NCI-H82 (cell line): ENCODE data around the gene LSS.

Source experiments
- DNase-seq: peaks from one replicate; lab custom pipeline; 2025; lab: John Stamatoyannopoulos, UW

The LSS gene

DNA sequence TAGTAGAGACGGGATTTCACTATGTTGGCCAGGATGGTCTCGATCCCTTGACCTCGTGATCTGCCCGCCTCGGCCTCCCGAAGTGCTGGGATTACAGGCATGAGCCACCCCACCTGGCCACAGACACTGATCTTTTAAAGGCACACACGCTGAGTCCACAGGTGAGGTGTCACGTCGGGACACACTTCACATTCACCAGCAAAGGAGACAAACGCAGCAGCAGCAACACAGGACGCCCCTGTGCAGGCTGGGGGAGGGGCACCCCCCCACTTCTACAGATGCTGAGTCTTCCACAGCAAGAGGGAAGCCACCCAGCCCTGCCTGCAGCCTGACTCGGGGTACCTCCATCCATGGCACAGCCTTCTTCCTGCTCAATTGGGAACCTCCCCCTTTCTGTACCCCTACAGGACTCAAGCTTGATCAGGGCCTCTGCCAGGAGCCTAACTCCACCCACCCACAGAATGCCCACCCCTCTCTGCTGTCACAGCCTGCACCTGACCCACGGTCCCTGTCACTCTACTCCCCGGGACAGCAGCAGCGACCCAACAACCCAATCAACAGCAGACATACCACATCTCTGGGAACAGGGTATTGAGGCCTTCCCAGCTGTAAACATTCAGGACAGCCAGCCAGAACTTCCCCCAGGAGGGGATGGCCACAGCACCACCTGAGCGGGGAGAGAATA is 9.5 kb downstream of the LSS start:
- DNase-seq: no peak

DNA sequence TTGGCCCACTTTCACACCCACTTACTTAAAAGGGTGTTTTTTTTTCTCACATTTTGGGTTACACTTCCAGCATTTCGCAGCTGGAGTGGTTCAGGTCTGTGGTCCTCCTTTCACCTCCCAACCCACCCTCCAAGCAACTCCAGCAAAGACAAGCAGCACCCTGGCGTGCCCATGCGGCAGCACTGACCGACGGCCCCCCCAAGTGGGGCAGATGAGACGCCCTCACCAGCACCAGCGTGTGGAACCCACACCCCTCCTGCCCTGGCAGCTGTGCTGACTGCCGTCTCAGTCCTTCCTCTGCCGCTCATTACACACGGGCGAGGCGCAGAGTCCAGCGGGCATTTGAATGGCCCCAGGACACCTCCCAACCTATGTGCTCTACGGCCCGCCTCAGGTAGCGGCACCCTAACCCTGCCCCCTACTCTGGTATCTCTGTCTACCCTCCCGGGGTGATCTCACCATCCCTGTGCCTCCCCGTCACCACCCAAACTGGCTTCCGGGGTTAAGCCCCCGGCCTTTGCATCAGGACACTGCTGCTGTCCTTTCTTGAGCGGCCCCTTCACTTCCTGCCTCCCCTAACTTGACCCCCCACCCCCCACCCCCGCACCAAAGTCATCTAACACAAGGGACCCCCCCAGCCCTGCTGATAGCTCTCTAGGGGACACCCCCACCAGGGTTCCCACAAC is 10.9 kb downstream of the LSS start:
- no peak for DNase-seq

DNA sequence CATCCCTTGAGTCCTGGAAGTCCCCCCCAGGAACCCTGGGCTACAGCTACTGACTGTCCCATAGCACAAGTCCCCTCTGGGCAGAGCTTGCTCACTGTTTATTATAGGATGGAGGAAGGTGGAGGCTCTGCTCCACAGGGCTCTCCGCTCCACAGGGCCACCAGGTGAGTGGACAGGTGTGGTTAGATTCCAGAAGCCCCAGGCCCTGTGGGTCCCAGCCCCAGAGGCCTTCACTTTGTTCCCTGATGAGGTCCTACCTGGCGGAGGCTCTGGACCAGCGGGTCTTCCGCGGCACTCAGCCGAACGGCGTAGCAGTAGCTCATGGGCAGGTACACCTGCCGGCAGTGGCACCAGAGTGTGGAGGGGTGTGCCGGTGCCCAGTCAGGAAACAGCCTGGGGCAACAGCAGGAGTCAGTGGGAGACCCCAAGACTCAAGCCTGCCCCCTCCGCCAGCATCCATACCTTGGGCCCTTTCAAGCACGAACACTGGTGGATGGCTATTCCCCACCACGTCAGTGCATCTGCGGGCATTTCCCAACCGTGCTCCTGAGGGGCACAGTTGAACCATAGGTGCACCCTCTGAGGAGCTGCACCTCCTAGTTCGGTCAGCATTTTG is 12.3 kb downstream of the LSS start:
- DNase-seq: no peak

DNA sequence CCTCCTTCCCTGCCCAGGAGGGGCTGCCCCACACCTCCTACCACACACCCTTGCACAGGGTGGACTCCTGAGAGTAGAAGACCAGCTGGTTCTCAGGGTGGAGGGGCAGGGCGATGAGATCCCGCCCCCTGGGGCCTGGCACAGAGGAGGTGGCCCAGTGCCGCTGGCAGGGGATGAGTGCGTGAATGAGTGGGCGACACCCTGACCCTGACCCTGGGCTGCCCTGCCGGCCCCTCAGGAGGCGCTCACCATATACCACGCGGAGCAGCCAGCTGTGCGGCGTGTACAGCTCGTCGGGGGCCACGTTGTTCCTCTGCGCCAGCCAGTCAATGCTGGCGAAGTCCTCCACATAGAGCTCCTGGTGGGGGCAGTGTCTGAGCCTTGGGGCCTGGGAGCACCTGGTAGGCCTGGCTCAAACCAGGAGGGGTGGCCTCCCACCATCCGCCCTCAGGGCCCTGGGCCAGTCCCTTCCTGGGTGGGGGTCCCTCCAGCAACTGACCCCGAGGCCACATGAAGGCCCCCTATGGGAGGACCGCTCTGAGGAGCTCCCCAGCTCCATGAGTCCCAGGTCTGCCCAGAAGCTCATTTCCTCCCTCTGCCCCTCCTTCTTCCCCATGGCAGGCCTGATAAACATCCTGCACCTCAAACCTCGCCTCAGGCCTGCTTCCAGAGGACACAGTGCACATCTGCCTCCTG is 13.0 kb downstream of the LSS start:
- no peak for DNase-seq

DNA sequence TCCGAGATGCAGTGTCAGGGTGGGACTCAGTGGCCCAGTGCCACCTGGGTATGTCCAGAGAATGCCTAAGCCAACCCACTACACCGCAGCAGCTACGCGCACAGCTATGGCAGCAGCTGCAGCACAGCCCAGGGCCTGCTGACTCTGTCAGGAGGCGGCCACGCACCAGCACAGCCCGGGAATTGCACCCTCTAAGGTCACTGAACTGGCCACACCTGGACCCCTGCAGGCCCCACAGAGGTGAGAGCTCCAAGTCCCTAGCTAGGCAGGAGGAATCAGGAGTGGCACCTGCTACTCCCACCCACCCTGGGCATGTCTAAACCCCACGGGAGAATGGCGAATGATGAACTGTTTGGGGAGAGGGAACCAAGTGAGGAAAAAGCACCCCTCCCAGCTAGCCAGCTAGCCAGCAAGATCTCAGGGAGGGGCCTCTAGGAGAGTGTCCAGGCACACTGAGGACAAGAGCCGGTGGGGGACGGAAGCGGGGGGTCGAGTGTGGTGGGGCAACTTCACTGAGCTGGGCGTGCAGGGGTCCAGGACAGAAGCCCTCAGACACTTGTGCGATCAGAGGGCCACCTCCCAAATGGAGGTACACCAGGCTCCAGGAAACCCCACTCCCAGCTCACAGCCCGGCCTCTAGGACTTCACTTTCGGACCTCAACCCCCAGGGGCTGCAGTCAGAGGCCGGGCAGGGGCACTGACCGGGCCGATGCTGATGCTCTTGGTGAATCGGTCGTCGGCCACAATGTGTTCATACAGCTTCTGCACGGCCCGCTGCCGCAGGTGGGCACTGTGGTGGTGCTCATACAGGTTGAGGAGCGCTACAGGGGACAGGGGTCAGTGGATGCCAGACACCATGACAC is 13.9 kb downstream of the LSS start:
- no peak for DNase-seq

DNA sequence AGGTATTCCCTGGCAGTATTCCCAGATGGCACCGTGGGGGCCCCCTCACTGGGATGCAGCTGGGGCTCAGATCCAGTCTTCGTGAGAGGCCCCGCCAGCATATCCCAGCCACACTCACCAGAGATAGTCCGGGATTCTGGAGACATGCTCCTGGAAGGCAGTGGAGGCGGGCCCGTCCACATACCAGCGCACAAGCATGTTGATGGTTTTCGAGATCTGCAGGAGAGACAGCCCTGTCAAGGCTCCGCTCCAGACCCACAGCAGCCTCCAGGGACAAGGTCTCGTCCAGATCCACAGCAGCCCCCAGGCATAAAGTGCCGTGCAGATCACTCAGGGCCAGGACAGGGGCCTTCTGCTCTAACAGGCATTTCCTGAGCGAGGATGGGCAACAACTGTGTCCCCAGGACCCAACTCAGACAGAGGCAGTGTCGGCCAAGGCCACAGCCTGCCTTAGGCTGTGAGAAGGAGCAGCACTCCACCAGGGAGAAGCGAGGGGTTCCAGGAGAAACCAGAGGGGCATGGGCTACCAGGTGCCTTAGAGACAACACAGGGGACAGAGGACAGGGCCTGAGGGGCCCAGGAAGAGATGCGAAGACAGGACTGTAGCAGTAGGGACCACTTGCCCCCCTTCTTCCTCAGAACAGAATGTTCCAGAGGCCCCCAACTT is 14.8 kb downstream of the LSS start:
- no peak for DNase-seq

DNA sequence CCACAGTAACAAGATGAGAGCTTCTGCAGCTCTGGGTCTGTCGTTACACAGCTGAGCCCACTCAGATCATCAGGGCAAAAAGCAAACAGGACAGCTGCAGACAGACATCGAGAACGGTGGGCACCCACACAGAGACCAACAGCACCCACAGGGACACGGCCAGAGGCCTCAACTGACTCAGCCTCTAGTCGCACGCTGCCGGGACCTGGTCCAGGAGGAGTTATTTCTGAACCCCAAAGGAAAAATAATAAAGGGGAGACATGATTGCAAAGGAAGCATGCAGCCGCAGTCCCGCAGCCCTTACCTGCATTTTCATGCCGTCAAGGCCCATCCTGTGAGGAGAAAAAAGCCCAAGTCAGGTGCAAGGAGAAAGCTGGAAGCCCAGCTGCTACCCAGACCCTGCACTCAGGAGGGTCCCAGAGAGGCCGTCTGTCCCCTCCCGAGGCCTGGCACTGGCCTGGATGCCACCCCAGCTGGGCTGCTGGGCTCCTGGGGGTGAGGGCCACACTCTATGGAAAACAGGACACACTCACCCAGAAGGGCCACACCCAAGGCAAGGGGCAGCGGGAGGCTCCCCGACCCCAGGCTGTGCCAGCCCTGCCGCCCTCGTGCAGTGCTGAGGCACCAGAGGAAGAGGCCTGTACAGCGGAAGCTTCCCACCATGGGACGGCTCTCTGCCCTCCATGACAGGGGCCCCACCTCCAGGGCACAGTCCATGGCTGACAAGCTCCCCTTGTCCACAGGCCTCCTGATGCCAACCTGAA is 15.7 kb downstream of the LSS start:
- no peak for DNase-seq

DNA sequence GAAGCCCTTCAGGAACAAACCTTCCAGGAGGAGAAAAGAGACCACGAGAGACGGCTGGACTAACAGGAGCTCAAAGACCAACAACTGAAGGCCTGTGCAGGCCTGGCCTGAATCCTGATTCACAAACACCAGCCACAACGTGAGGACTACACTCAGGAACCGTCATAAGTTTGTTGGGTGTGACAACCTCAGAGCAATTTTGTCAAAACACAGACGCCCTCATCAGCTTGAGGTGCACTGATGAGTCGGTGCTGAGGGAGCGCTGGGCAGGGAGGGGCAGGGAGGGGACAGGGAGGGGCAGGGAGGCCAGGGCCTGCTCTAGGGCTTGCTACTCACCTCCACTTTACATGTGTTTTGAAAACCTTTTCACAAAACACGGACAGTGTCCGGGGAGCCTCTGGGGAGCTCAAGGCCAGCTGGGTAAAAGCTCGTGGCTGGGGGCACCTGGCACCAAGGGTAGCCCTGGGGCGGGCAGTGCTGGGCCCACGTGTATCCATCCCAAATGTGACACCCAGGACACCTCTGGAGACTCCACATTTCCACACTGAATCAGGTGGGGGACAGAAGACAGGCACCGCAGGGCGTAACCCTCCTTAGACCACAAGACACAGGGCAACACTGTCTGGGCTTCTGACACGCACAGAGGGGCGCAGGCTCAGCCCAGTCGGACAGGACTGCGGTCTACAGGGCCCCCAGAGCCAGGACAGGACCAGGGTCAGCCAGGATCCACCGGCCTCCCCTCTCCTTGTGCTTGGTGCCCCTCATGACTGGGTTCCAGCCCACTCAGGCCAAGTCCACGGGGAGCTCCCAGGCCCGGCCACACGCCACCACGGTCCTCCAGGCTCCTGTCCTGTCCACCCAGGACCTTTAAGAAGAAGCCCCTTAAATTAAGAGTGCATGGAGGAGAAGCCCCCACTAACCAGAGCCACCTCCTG is 16.5 kb downstream of the LSS start:
- no peak for DNase-seq

DNA sequence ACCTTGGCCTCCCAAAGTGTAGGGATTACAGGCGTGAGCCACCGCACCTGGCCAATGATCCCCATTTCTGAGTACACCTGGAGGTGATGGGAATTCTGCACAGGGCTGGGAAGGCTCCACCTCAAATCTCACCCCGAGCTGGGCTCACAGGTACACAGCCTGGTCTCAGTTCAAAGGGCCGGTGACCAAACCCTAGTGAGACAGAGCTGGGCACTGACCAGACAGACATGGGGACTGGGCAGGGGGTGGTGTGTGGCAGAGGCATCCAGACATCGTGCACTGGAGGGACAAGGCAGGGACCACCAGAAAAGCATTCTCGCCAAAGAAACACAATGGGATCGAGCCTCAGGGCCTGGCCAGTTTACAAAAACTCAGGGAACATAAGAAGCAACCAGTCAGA is 17.2 kb downstream of the LSS start:
- DNase-seq: no peak

DNA sequence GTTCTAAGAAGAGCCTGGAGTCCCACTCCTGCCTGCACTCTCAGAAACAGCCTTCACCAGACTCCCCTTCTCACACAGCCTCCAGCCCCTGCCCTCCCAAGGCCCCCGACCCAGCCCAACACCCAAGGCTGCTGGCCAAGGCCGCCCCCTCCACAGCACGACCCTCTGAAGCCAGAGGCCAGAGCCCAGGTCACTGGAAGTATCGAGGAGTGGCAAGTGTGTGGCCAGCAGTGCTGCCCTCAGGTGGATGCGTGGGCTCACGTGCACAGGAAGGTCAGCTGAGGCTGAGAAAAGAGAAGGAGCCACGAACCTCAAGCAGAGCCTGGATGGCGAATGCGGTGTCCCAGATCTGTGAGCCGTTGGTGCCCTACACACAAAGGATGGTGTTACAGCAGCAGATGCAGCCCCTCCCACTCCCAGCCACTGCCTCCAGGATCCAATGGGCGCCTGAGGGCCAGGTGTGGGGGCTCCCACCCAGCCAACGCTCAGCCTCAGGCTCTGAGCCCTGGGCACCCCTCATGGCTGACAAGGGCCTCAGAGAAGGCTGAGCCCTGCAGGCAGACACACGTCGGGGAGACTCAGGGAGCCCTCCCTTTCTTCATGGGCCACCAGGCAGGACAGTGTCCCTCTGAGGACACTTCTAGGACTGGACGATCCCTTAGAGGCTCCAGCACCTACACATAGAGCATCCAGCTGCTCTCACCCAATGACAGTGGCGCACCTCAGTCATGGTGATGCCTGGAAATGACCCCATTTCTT is 18.0 kb downstream of the LSS start:
- DNase-seq: no peak

DNA sequence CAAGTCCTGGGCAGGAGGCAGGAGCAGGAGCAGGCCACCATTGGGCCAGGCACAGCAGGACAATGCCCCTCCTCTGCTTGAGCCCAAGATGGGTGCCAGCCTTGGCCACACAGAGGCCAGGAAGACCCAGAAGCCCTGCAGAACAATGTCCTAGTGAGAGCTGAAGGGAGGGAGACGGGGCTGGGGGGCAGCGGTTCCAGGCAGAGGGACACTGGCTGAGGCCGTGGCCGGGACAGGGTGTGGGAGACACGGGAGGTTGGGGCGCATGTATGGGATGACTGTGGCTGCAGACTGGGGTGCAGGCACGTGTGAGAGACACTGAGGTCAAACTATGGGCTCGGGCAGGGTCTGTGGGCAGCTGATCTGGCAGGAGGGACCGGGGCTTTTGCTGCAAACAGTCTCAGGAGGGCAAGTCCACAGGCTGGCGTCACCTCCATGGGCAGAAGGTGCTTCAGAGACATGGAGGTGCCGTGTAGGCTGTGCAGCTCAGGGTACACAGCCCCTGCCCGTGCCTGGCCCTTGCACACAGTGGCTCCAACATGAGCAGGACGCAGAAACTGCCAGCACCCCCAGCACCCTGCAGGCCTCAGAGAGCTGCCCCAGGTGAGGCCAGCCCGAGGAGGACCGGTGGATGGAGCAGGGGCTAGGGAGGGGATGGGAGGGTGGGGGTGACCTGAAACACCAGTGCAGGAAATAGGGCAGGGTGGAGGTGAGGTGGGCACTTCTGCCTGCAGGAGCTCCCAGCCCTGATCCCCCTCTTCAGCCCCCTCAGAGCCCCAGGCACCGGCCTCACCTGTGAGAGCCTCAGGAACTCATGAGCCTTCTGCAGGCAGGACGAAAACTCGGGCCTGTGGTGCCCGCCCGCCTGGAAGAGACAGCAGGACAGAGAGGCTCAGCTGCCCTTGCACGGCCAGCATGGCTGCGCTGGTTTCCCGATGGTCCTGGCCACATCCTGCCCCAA is 19.5 kb downstream of the LSS start:
- no peak for DNase-seq

DNA sequence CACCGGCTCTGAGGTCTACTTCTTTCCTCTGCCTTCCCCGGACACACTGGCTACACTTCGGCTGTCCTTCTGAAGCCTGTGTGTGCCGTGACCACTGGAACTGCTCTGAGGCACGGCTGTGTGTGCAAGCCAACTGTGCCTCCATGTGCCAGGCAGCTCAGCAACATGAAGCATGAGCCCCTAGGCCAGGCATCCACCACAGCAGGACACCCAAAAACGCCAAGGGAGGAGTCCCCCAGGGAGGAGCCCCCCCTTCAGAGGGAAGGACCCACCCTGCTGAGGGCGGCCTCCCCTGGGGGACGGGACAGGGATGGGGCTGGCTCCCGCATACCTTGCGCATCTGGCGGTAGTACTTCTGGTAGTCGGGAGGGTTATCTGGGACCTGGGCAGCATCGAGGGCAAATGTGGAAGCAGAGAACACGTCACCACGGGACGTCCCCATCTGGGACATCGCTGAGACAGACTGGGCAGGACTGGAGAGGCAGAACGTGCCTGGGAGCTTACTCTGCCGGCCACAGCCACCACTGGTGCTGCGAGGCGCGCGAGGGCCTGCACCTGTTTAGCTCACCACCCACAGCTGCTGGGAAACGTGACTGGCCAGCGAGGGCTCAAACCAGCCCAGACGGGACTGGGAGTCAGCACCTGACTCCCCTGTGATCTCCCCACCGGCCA is 20.5 kb downstream of the LSS start:
- no peak for DNase-seq

DNA sequence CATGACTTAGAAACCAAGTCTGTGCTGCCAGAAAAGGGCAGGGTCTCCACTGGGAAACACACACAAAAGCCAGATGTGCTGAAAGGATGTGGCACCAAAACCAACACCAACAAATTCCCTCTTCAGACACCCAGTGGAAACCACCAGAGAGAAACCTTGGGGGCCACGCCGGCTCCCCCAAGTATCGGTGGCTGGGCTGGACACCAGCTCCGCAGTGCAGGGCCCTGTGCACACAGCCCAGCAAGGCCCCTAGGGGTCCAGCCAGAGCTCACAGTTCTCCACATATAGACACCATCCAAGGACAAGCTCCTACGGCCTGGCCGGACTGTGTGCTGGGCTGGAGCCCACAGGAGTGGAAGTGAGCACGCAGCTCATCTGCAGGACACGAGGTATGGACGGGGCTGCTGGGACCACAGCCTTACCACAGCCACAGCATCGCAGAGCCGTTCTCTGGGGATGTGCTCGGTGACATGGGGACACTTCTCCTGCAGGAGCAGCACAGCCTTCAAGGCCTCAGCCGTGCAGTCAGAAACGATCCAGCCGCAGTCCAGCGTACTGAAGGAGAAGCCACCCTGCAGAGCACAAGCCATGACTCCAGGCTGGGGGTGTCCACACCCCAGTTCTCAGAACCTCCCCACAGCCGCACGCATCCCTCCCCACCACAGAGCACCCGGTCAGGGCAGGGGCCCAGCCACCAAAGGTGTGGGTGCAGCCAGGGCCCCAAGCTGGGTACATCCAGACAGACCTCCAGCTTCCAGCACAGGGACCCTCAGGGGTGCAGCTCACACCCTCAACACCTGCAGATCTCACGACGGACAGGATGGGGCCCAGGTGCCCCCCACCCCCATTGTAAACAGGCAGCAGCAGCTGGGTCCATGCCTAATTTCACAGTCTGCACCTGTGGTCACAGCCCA is 21.3 kb downstream of the LSS start:
- DNase-seq: no peak

DNA sequence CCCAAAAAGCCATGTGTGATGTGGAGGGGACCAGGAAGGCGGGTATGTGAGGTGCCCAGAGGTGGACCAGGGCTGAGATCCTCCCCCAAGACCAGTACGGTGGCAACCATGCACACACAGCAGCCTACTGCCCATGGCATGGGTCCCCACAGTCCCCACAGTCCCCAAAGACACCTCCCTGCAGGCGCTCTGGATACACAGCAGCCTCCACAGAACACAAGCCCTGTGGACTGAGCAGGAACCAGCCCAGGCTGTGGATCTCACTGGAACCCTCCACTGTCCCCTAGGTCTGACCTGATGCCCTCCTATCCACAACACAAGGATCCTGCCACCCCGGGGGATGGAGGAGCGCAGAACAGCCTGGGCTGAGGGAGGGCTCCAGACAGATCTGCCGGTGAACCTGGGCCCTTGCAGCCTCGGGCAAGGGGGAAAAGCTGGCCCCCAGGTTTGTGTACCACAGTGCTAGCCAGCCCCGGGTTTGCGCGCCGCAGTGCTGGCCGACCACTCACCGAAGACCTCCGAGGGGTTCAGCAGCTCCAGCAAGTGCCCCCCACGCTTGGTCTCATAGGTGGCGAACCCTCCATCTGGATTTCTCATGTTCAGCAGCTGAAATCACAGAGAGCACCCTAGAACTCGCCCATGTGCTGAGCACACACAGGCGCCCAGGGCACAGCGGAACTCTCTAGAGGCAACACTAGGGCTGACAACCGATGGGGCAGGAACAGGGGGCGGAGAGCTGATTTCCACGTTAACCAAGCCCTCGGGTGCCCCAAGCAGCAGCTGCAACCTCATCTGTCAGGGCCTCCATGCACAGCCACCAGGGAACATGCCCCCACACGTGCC is 22.2 kb downstream of the LSS start:
- no peak for DNase-seq

DNA sequence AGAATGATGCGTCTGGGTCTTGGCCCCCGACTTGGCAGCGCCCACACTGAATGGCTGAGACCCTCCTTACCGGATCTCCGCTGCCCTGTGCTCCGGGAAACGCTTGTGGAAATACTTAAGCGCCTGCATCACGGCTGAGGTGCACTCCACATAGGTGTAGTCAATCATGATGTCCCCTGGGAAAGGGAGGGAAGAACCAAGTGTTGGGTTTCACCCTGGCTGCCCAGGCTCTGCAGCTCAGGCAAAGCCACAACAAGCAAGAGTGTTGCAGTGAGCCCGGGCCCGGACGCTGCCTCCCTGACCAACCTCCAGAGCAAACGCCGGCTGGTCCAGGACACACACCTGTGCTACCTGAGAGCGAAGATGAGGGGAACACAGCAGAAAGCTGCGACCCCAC is 22.8 kb downstream of the LSS start:
- no peak for DNase-seq
